ENCODE results near the gene LMF1. TPM values are rescaled to one million over a fixed set of nuclear protein-coding genes. Genes with fewer than 3 reads are reported as not detected.

LMF1 gene
- polyA plus RNA-seq, 3 donors, result 5.9 to 14.7 (median 10.6) TPM

DNA sequence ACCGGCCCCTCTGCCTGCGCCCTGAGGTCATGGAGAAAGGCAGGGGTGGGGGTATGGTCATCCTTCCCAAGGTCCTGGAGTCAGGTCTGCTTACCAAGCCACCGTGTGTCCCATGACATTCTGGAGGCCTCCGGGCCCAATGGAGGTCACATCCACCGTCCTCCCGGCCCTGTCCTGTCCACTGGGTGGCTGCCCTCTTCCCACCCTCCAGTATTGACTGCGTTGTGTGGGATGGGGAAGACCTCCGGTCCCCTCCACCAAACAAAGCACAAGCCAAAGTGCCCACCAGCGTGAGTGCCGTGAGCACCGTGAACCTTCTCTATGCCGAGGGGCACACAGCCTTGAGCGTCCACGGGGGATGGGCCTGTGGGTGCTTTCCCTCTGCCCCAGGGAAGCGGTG is 37.2 kb downstream of the LMF1 start:
- Histone ChIP-seq H4K20me1 (ENCODE audit: insufficient read depth, low read length) (no peaks in the 10 kb centered on the region), H3K4me3 (replicated peaks in 1 of 3; ENCODE audit: low read depth in 2 of 3, low read length in 3 of 3) (no peak overlapping the region), H3K27me3 (ENCODE audit: control insufficient read depth in 2 of 2, insufficient read depth in 2 of 2, low read length in 2 of 2) (no peaks in the 10 kb centered on the region), H3K79me2 (ENCODE audit: insufficient read depth, low read length) (no peaks in the 10 kb centered on the region), H2AFZ (ENCODE audit: insufficient read depth, low read depth, low read length, poor library complexity, severe bottlenecking) (no peak overlapping the region), H3K9ac (ENCODE audit: insufficient read depth, low read length, poor library complexity, severe bottlenecking) (no peak overlapping the region), H3K27ac (ENCODE audit: low read depth in 1 of 2, low read length in 2 of 2) (no peak overlapping the region), H3K4me1 (ENCODE audit: control insufficient read depth in 1 of 2, insufficient read depth in 2 of 2, low read length in 2 of 2) (no peaks in the 10 kb centered on the region), H3K36me3 (replicated peaks in 1 of 2; ENCODE audit: control insufficient read depth in 1 of 2, insufficient read depth in 2 of 2, low read length in 2 of 2) (peaks cover 0 to 9% of the 10 kb centered on the region in 2 donors), H3K4me2 (replicated peaks; ENCODE audit: extremely low read depth, low read length, poor library complexity, severe bottlenecking) (no peak overlapping the region), H3K9me3 (replicated peaks in 1 of 2; ENCODE audit: control insufficient read depth in 1 of 2, insufficient read depth in 1 of 2, low read length in 2 of 2) (peaks cover 0 to 10% of the 10 kb centered on the region in 2 donors)
- intact Hi-C loops (cut with micrococcal nuclease), result no loop called here
- TF ChIP-seq, protein P1, sequence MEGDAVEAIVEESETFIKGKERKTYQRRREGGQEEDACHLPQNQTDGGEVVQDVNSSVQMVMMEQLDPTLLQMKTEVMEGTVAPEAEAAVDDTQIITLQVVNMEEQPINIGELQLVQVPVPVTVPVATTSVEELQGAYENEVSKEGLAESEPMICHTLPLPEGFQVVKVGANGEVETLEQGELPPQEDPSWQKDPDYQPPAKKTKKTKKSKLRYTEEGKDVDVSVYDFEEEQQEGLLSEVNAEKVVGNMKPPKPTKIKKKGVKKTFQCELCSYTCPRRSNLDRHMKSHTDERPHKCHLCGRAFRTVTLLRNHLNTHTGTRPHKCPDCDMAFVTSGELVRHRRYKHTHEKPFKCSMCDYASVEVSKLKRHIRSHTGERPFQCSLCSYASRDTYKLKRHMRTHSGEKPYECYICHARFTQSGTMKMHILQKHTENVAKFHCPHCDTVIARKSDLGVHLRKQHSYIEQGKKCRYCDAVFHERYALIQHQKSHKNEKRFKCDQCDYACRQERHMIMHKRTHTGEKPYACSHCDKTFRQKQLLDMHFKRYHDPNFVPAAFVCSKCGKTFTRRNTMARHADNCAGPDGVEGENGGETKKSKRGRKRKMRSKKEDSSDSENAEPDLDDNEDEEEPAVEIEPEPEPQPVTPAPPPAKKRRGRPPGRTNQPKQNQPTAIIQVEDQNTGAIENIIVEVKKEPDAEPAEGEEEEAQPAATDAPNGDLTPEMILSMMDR (IDR thresholded peaks at IDR 0.05), result no peak
- Mint-ChIP-seq H3K9me3 (peaks cover 0 to 15% (median 4%) of the 10 kb centered on the region in 7 donors), H3K4me1 (no peaks in the 10 kb centered on the region), H3K36me3 (peaks cover 30 to 32% of the 10 kb centered on the region in 2 donors), H3K27ac (no peak overlapping the region), H3K4me3 (no peak overlapping the region), H3K27me3 (ENCODE audit: low read depth in 3 of 3) (peaks cover 0 to 2% (median 0%) of the 10 kb centered on the region in 3 donors)
- WGBS (ENCODE audit: insufficient coverage), result 99% methylated on average over 11 of the region's 15 CpGs
- DNase-seq, result no peak

DNA sequence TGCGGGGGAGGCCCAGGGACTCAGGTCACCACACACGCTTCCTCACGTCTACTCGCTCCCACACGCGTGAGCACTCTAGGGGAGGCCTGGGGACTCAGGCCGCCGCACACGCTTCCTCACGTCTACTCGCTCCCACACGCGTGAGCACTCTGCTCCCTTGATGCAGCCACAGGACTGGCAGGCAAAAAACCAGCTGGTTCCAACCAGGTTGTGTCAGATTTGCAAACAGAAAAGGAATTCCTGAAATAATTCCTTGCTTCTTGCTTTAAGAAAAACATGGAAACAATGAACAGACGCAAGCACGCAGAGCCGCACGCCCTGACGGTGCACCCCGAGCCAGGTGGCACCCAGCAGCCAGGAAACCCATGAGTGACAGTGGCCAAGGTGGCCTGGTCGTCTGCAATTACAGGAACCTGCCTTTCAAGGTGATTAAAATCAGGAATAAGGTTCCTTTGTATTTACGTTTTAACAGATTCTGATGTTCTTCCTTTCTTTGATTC is 37.9 kb downstream of the LMF1 start:
- Mint-ChIP-seq H3K9me3 (peaks cover 2 to 20% (median 6%) of the 10 kb centered on the region in 7 donors), H3K27me3 (ENCODE audit: low read depth in 3 of 3) (peaks cover 0 to 2% (median 0%) of the 10 kb centered on the region in 3 donors), H3K27ac (peak overlapping the region in 1 of 7 donors; percentile 37), H3K36me3 (peaks cover 30 to 36% of the 10 kb centered on the region in 2 donors), H3K4me3 (no peak overlapping the region), H3K4me1 (no peaks in the 10 kb centered on the region)
- Histone ChIP-seq H3K9ac (ENCODE audit: insufficient read depth, low read length, poor library complexity, severe bottlenecking) (no peak overlapping the region), H2AFZ (ENCODE audit: insufficient read depth, low read depth, low read length, poor library complexity, severe bottlenecking) (no peak overlapping the region), H3K9me3 (replicated peaks in 1 of 2; ENCODE audit: control insufficient read depth in 1 of 2, insufficient read depth in 1 of 2, low read length in 2 of 2) (peaks cover 3 to 16% of the 10 kb centered on the region in 2 donors), H3K4me1 (ENCODE audit: control insufficient read depth in 1 of 2, insufficient read depth in 2 of 2, low read length in 2 of 2) (no peaks in the 10 kb centered on the region), H3K79me2 (ENCODE audit: insufficient read depth, low read length) (no peaks in the 10 kb centered on the region), H3K4me2 (replicated peaks; ENCODE audit: extremely low read depth, low read length, poor library complexity, severe bottlenecking) (no peak overlapping the region), H3K27me3 (ENCODE audit: control insufficient read depth in 2 of 2, insufficient read depth in 2 of 2, low read length in 2 of 2) (no peaks in the 10 kb centered on the region), H3K4me3 (replicated peaks in 1 of 3; ENCODE audit: low read depth in 2 of 3, low read length in 3 of 3) (no peak overlapping the region), H3K36me3 (replicated peaks in 1 of 2; ENCODE audit: control insufficient read depth in 1 of 2, insufficient read depth in 2 of 2, low read length in 2 of 2) (peaks cover 0 to 9% of the 10 kb centered on the region in 2 donors), H3K27ac (ENCODE audit: low read depth in 1 of 2, low read length in 2 of 2) (no peak overlapping the region), H4K20me1 (ENCODE audit: insufficient read depth, low read length) (no peaks in the 10 kb centered on the region)
- TF ChIP-seq, protein P1 (IDR thresholded peaks at IDR 0.05), result no peak
- WGBS (ENCODE audit: insufficient coverage), result 96% methylated on average over 19 of the region's 21 CpGs
- no peak for DNase-seq
- intact Hi-C loops (cut with micrococcal nuclease), result no loop called here

All from CD14-positive monocyte (primary cell).